WTC11 (cell line): ENCODE data around the gene CHD3. TPM values are rescaled to one million over a fixed set of nuclear protein-coding genes. Genes with fewer than 3 reads are reported as not detected.

Experiments used
- ELF4 ChIP-seq: sonication (generic); formaldehyde crosslinking; IDR thresholded peaks from 2 replicates; pipeline ENCODE4 v1.8.1; 2022; ENCODE audit warnings: low read depth, mild to moderate bottlenecking, moderate library complexity, missing genetic modification reagents
- EMX1 ChIP-seq: fragments of 250-450 bp; sonication (Bioruptor Pico); IDR thresholded peaks from 2 replicates; pipeline ENCODE4 v1.8.0; 2021; ENCODE audit warnings: mild to moderate bottlenecking
- FOXJ3 ChIP-seq: sonication (generic); formaldehyde crosslinking; IDR thresholded peaks from 2 replicates; pipeline ENCODE4 v1.9.0; 2021; ENCODE audit warnings: missing genetic modification reagents, mild to moderate bottlenecking, borderline replicate concordance
- FOXP1 ChIP-seq: sonication (generic); formaldehyde crosslinking; IDR thresholded peaks from 2 replicates; pipeline ENCODE4 v1.8.0; 2022; ENCODE audit warnings: missing genetic modification reagents, mild to moderate bottlenecking, moderate library complexity, borderline replicate concordance
- IRF2 ChIP-seq: sonication (generic); formaldehyde crosslinking; IDR thresholded peaks from 2 replicates; pipeline ENCODE4 v1.8.0; 2022; ENCODE audit warnings: low read depth, missing genetic modification reagents, borderline replicate concordance
- JUN ChIP-seq: sonication (generic); formaldehyde crosslinking; IDR thresholded peaks from 2 replicates; pipeline ENCODE4 v1.8.0; 2023; ENCODE audit warnings: mild to moderate bottlenecking, missing genetic modification reagents
- NFATC4 ChIP-seq: fragments of 250-450 bp; sonication (Bioruptor Pico); IDR thresholded peaks from 2 replicates; pipeline ENCODE4 v1.9.0; 2021; ENCODE audit warnings: mild to moderate bottlenecking
- SOX15 ChIP-seq: fragments of 250-450 bp; sonication (Bioruptor Pico); IDR thresholded peaks from 2 replicates; pipeline ENCODE4 v1.9.0; 2021; ENCODE audit warnings: mild to moderate bottlenecking
- SP1 ChIP-seq: sonication (generic); formaldehyde crosslinking; conservative IDR thresholded peaks from 2 replicates; pipeline ENCODE4 v1.8.1; 2022; ENCODE audit warnings: missing genetic modification reagents
- ZNF121 ChIP-seq: sonication (generic); formaldehyde crosslinking; IDR thresholded peaks from 2 replicates; pipeline ENCODE4 v1.8.0; 2023; ENCODE audit warnings: missing genetic modification reagents
- ZNF219 ChIP-seq: sonication (generic); formaldehyde crosslinking; IDR thresholded peaks from 2 replicates; pipeline ENCODE4 v1.8.0; 2023; ENCODE audit warnings: missing genetic modification reagents, mild to moderate bottlenecking, borderline replicate concordance
- ZNF263 ChIP-seq: sonication (generic); formaldehyde crosslinking; IDR thresholded peaks from 2 replicates; pipeline ENCODE4 v1.8.1; 2022; ENCODE audit warnings: low read depth, mild to moderate bottlenecking, moderate library complexity, missing genetic modification reagents
- ZNF396 ChIP-seq: fragments of 250-450 bp; sonication (Bioruptor Pico); IDR thresholded peaks from 2 replicates; pipeline ENCODE4 v1.8.0; 2021; ENCODE audit warnings: mild to moderate bottlenecking, moderate library complexity, borderline replicate concordance
- ZNF416 ChIP-seq: fragments of 250-450 bp; sonication (Bioruptor Pico); IDR thresholded peaks from 2 replicates; pipeline ENCODE4 v1.9.0; 2021; ENCODE audit warnings: mild to moderate bottlenecking, inconsistent platforms
- ZNF423 ChIP-seq: fragments of 250-450 bp; sonication (Bioruptor Pico); IDR thresholded peaks from 2 replicates; pipeline ENCODE4 v2.1.2; 2022; ENCODE audit warnings: mild to moderate bottlenecking, moderate library complexity
- total RNA-seq: library from RNA; stranded (reverse); gene quantifications from 3 replicates; pipeline ENCODE4 v1.2.3, GENCODE V29; 2021
- TF ChIP-seq, protein P1 (sequence below): sonication (generic); formaldehyde crosslinking; IDR thresholded peaks from 2 replicates; pipeline ENCODE4 v1.8.1; 2022; ENCODE audit warnings: missing genetic modification reagents, borderline replicate concordance
- TF ChIP-seq, protein P2 (sequence below): sonication (generic); formaldehyde crosslinking; IDR thresholded peaks from 2 replicates; pipeline ENCODE4 v1.8.0; 2022; ENCODE audit warnings: mild to moderate bottlenecking, missing genetic modification reagents
- TF ChIP-seq, protein P3 (sequence below): sonication (generic); formaldehyde crosslinking; IDR thresholded peaks from 2 replicates; pipeline ENCODE4 v1.8.0; 2023; ENCODE audit warnings: mild to moderate bottlenecking, missing genetic modification reagents
- TF ChIP-seq, protein P4 (sequence below): sonication (generic); formaldehyde crosslinking; conservative IDR thresholded peaks from 2 replicates; pipeline ENCODE4 v1.8.1; 2022; ENCODE audit warnings: mild to moderate bottlenecking, missing genetic modification reagents
- TF ChIP-seq, protein P5 (sequence below): fragments of 250-450 bp; sonication (Bioruptor Pico); IDR thresholded peaks from 2 replicates; pipeline ENCODE4 v1.9.0; 2021; ENCODE audit warnings: mild to moderate bottlenecking, borderline replicate concordance
- TF ChIP-seq, protein P6 (sequence below): sonication (generic); formaldehyde crosslinking; IDR thresholded peaks from 2 replicates; pipeline ENCODE4 v1.8.1; 2023; ENCODE audit warnings: mild to moderate bottlenecking, missing genetic modification reagents, moderate library complexity
- TF ChIP-seq, protein P7 (sequence below): sonication (generic); formaldehyde crosslinking; IDR thresholded peaks from 2 replicates; pipeline ENCODE4 v1.8.1; 2022; ENCODE audit warnings: mild to moderate bottlenecking, missing genetic modification reagents, moderate library complexity, borderline replicate concordance

CHD3 gene
- total RNA-seq, 1 experiment from 2014 or later, result 39.5 TPM

DNA sequence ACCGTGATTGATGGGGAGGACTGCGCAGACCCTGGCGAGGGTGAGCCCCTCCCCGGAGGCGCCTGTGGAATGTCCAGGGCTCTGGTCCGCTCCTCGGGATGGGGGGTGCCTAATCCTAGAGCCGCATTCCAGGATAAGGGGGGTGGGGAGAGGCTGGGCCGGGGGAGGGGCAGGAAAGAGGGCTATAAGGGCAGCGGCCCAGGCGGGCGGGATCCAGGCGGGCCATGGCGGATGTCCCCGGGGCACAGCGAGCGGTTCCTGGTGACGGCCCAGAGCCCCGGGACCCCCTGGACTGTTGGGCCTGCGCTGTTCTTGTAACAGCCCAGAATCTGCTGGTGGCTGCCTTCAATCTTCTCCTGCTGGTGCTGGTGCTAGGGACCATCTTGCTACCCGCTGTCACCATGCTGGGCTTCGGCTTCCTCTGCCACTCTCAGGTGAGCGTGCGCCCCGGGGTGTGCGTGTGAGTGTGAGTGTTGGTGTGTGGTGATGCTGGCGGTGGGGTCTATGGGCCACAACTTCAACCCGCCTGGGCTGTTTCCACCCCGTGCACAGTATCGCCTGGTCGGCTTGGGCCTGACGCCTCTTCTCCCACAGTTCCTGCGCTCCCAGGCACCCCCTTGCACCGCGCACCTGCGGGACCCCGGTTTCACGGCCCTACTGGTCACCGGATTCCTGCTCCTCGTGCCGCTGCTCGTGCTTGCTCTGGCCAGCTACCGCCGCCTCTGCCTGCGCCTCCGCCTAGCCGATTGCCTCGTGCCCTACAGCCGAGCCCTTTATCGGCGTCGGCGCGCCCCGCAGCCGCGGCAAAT is 33.5 kb upstream of the CHD3 start, which contains the start of gene TMEM88 (continued):
- no peak for TF ChIP-seq FOXJ3
- TF ChIP-seq, protein P1, sequence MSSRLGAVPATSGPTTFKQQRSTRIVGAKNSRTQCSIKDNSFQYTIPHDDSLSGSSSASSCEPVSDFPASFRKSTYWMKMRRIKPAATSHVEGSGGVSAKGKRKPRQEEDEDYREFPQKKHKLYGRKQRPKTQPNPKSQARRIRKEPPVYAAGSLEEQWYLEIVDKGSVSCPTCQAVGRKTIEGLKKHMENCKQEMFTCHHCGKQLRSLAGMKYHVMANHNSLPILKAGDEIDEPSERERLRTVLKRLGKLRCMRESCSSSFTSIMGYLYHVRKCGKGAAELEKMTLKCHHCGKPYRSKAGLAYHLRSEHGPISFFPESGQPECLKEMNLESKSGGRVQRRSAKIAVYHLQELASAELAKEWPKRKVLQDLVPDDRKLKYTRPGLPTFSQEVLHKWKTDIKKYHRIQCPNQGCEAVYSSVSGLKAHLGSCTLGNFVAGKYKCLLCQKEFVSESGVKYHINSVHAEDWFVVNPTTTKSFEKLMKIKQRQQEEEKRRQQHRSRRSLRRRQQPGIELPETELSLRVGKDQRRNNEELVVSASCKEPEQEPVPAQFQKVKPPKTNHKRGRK (CRISPR knock-in tag), result no peak
- TF ChIP-seq, protein P2, sequence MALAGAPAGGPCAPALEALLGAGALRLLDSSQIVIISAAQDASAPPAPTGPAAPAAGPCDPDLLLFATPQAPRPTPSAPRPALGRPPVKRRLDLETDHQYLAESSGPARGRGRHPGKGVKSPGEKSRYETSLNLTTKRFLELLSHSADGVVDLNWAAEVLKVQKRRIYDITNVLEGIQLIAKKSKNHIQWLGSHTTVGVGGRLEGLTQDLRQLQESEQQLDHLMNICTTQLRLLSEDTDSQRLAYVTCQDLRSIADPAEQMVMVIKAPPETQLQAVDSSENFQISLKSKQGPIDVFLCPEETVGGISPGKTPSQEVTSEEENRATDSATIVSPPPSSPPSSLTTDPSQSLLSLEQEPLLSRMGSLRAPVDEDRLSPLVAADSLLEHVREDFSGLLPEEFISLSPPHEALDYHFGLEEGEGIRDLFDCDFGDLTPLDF (CRISPR knock-in tag), result no peak
- peak; percentile 55; the same call in 1 of the 2 replicates for TF ChIP-seq SP1 (CRISPR knock-in tag)
- no peak for TF ChIP-seq ZNF219 (CRISPR knock-in tag)
- TF ChIP-seq ZNF396 (CRISPR knock-in tag), result no peak
- TF ChIP-seq ZNF121 (CRISPR knock-in tag), result no peak
- no peak for TF ChIP-seq NFATC4
- TF ChIP-seq JUN (CRISPR knock-in tag), result no peak
- TF ChIP-seq, protein P3, sequence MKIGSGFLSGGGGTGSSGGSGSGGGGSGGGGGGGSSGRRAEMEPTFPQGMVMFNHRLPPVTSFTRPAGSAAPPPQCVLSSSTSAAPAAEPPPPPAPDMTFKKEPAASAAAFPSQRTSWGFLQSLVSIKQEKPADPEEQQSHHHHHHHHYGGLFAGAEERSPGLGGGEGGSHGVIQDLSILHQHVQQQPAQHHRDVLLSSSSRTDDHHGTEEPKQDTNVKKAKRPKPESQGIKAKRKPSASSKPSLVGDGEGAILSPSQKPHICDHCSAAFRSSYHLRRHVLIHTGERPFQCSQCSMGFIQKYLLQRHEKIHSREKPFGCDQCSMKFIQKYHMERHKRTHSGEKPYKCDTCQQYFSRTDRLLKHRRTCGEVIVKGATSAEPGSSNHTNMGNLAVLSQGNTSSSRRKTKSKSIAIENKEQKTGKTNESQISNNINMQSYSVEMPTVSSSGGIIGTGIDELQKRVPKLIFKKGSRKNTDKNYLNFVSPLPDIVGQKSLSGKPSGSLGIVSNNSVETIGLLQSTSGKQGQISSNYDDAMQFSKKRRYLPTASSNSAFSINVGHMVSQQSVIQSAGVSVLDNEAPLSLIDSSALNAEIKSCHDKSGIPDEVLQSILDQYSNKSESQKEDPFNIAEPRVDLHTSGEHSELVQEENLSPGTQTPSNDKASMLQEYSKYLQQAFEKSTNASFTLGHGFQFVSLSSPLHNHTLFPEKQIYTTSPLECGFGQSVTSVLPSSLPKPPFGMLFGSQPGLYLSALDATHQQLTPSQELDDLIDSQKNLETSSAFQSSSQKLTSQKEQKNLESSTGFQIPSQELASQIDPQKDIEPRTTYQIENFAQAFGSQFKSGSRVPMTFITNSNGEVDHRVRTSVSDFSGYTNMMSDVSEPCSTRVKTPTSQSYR (CRISPR knock-in tag), result no peak
- no peak for TF ChIP-seq ZNF263 (CRISPR knock-in tag)
- no peak for TF ChIP-seq ZNF416 (CRISPR knock-in tag)
- no peak for TF ChIP-seq ELF4
- TF ChIP-seq, protein P4, sequence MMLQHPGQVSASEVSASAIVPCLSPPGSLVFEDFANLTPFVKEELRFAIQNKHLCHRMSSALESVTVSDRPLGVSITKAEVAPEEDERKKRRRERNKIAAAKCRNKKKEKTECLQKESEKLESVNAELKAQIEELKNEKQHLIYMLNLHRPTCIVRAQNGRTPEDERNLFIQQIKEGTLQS (CRISPR knock-in tag), result no peak
- 0 out of 2 replicates have a peak, but pooled peaks have one; percentile 56 for TF ChIP-seq FOXP1
- TF ChIP-seq EMX1, result no peak
- no peak for TF ChIP-seq IRF2 (CRISPR knock-in tag)
- TF ChIP-seq, protein P5, sequence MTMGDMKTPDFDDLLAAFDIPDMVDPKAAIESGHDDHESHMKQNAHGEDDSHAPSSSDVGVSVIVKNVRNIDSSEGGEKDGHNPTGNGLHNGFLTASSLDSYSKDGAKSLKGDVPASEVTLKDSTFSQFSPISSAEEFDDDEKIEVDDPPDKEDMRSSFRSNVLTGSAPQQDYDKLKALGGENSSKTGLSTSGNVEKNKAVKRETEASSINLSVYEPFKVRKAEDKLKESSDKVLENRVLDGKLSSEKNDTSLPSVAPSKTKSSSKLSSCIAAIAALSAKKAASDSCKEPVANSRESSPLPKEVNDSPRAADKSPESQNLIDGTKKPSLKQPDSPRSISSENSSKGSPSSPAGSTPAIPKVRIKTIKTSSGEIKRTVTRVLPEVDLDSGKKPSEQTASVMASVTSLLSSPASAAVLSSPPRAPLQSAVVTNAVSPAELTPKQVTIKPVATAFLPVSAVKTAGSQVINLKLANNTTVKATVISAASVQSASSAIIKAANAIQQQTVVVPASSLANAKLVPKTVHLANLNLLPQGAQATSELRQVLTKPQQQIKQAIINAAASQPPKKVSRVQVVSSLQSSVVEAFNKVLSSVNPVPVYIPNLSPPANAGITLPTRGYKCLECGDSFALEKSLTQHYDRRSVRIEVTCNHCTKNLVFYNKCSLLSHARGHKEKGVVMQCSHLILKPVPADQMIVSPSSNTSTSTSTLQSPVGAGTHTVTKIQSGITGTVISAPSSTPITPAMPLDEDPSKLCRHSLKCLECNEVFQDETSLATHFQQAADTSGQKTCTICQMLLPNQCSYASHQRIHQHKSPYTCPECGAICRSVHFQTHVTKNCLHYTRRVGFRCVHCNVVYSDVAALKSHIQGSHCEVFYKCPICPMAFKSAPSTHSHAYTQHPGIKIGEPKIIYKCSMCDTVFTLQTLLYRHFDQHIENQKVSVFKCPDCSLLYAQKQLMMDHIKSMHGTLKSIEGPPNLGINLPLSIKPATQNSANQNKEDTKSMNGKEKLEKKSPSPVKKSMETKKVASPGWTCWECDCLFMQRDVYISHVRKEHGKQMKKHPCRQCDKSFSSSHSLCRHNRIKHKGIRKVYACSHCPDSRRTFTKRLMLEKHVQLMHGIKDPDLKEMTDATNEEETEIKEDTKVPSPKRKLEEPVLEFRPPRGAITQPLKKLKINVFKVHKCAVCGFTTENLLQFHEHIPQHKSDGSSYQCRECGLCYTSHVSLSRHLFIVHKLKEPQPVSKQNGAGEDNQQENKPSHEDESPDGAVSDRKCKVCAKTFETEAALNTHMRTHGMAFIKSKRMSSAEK (CRISPR knock-in tag), result no peak
- TF ChIP-seq SOX15 (CRISPR knock-in tag), result no peak
- TF ChIP-seq, protein P6, sequence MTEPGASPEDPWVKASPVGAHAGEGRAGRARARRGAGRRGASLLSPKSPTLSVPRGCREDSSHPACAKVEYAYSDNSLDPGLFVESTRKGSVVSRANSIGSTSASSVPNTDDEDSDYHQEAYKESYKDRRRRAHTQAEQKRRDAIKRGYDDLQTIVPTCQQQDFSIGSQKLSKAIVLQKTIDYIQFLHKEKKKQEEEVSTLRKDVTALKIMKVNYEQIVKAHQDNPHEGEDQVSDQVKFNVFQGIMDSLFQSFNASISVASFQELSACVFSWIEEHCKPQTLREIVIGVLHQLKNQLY, result no peak
- TF ChIP-seq, protein P7, sequence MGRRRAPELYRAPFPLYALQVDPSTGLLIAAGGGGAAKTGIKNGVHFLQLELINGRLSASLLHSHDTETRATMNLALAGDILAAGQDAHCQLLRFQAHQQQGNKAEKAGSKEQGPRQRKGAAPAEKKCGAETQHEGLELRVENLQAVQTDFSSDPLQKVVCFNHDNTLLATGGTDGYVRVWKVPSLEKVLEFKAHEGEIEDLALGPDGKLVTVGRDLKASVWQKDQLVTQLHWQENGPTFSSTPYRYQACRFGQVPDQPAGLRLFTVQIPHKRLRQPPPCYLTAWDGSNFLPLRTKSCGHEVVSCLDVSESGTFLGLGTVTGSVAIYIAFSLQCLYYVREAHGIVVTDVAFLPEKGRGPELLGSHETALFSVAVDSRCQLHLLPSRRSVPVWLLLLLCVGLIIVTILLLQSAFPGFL, result no peak
- TF ChIP-seq ZNF423 (CRISPR knock-in tag), result peak; percentile 35; the same call in 1 of the 2 replicates
